Pancreas (tissue), 10 donors: Measurements from ENCODE around the gene BIN2. TPM values are rescaled to one million over a fixed set of nuclear protein-coding genes. Genes with fewer than 3 reads are reported as not detected.

Experiments used
- ATAC-seq, 4 donors: fragments of 200-7000 bp; cut with Tn5 transposase; one replicate each; pipeline versions ENCODE4 v1.8.0 to v1.9.1; 2020; ENCODE audit warnings: mild to moderate bottlenecking in 4 of 4, moderate library complexity in 4 of 4
- DNase-seq, 6 donors: peaks; one replicate each; pipeline ENCODE4 v3.0.0-alpha.2; 2020
- FAIRE-seq: peaks from 2 replicates; lab custom pipeline; 2012; peaks lifted over from hg19 to GRCh38; lab: Jason Lieb, UNC
- H3K27ac ChIP-seq, 4 donors: fragments of 200-600 bp; sonication (generic); 1 replicate in 3 of 4; 2 replicates in 1 of 4; pipeline versions ENCODE4 v1.5.0 to v1.8.0; 2020
- H3K27me3 ChIP-seq, 4 donors: fragments of 200-600 bp; one replicate each; pipeline ENCODE4 v1.8.0; 2021
- H3K36me3 ChIP-seq, 3 donors: fragments of 200-600 bp; sonication (generic) in 1 of 3; one replicate each; pipeline versions ENCODE4 v1.5.0 to v1.8.0; 2020 to 2021
- H3K4me1 ChIP-seq, 3 donors: fragments of 200-600 bp; one replicate each; pipeline ENCODE4 v1.8.0; 2021
- H3K4me3 ChIP-seq, 4 donors: fragments of 200-600 bp; sonication (generic) in 2 of 4; one replicate each; pipeline versions ENCODE4 v1.5.0 to v1.8.0; 2020 to 2021
- H3K9me3 ChIP-seq, 4 donors: fragments of 200-600 bp; one replicate each; pipeline ENCODE4 v1.8.0; 2021
- WGBS, 2 donors: extraction: QIAGEN DNeasy Blood & Tissue Kit; methylation state at CpG; one replicate each; pipeline ENCODE4 v1.1.7; 2013; 5-methylcytosine and 5-hydroxymethylcytosine counted together
- intact Hi-C, 3 donors: fragments of 100-400 bp; cut with DNase I; formaldehyde crosslinking; loops; one replicate each; pipeline versions ENCODE4 v1.11.1 to v1.14.2; 2022
- polyA plus RNA-seq, 2 donors: library from polyadenylated mRNA; stranded (reverse); fragments of 200-250 nt; gene quantifications; one replicate each; pipeline ENCODE4 v1.2.3, GENCODE V29; 2013
- total RNA-seq, 6 donors: library from RNA; stranded (reverse); fragmentation: NEBNext Ultra II Directional in 4 of 6; extraction: Animal tissue kit (Norgen Biotek cat#: 25700) in 4 of 6; gene quantifications; one replicate each; pipeline versions ENCODE4 v1.2.1 to v1.2.4, GENCODE V29; 2021 to 2023
- TF ChIP-seq, protein P1 (sequence below), 4 donors: fragments of 200-600 bp; sonication (generic) in 3 of 4; IDR thresholded peaks; one replicate each; pipeline versions ENCODE4 v1.5.0 to v1.8.0; 2021; ENCODE audit warnings: antibody characterized with exemption in 4 of 4
- donor health status: healthy with polysubstance abuse.
- donor health status: DM: no; HTN: no; CAD: no; lungs with moderate emphysema.
- donor health status: DM: no; HTN: no; CAD: no.
- donor health status: control.
- donor health status: control.
- donor health status: Bipolar disorder and iron deficiency.
- donor health status: DM: yes; HTN: yes; CAD: no.
- donor health status: DM: no; HTN: no; CAD: no.
- donor health status: DM: no; HTN: no; CAD: no.
- donor health status: DM: yes; HTN: yes; CAD: no.

BIN2 gene
- total and polyA plus RNA-seq, 8 donors = 0.56 to 6.0 (median 0.97) TPM

DNA sequence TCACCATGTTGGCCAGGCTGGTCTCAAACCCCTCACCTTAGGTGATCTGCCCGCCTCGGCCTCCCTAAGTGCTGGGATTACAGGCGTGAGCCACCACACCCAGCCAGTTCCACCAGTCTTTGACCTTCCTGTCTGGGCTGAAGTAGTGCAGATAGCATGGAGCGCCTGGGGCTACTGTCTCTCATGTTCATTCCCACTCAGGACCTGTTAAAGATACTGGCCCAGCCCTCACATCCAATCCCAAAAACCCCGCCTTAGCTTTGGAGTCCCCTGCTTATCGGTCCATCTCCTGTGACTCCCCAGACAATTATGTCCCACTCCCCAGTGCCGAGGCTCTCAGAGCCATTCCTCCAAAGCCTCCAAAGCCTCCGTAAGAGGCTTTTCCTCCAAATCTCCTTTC lies 34.5 kb upstream of the BIN2 start:
- H3K36me3 ChIP-seq = no peaks in the 10 kb centered on the region
- no peak overlapping the region for H3K27ac ChIP-seq
- 96 to 97% methylated on average over 8 of the region's 8 CpGs for whole genome bisulfite sequencing, 2 donors
- DNase-seq (no peak), FAIRE-seq (no peak), ATAC-seq (no peak)
- intact Hi-C loops = no loop called here
- no peaks in the 10 kb centered on the region for H3K27me3 ChIP-seq
- H3K4me3 ChIP-seq = no peak overlapping the region
- TF ChIP-seq, protein P1, sequence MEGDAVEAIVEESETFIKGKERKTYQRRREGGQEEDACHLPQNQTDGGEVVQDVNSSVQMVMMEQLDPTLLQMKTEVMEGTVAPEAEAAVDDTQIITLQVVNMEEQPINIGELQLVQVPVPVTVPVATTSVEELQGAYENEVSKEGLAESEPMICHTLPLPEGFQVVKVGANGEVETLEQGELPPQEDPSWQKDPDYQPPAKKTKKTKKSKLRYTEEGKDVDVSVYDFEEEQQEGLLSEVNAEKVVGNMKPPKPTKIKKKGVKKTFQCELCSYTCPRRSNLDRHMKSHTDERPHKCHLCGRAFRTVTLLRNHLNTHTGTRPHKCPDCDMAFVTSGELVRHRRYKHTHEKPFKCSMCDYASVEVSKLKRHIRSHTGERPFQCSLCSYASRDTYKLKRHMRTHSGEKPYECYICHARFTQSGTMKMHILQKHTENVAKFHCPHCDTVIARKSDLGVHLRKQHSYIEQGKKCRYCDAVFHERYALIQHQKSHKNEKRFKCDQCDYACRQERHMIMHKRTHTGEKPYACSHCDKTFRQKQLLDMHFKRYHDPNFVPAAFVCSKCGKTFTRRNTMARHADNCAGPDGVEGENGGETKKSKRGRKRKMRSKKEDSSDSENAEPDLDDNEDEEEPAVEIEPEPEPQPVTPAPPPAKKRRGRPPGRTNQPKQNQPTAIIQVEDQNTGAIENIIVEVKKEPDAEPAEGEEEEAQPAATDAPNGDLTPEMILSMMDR (IDR thresholded peaks at IDR 0.05) = no peak
- H3K9me3 ChIP-seq = no peaks in the 10 kb centered on the region
- H3K4me1 ChIP-seq = peaks cover 0 to 4% (median 0%) of the 10 kb centered on the region in 3 donors

DNA sequence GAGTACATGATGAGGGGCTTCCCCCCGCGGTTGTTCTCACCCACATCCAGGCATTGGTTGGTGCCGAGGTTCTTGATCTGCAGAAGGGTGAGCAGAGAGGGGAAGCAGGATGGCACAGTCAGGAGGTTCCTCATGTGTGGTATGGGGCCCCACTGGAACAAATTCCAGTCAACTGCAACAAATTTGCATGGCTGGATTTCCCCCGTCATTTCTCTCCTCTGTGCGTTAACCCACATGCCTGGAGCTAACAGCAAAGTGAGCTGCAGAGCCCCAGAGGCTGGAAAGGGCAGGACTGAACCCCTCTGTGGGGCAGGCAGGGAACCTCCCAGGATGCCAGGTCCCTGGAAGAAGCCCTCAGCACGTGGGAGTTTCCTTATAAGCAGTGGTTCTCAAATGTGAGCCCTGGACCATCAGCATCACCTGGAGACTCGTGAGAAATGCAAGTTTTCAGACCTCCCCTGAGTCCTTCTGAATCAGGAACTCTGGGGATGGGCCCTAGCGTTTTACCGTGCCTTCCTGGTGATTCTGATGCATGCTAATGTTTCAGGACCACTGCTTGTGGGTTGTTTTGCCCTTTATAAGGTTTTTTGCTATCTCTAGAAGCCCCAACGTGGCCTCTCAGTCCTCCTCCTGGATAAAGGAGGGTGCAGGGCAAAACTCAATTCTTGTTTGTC lies 33.5 kb upstream of the BIN2 start:
- H3K4me3 ChIP-seq = no peak overlapping the region
- no peak for DNase-seq
- H3K9me3 ChIP-seq = no peaks in the 10 kb centered on the region
- intact Hi-C loops = no loop called here
- 93 to 95% methylated on average over 10 of the region's 10 CpGs for WGBS, 2 donors
- FAIRE-seq = no peak
- ATAC-seq = no peak
- H3K4me1 ChIP-seq = peaks cover 0 to 4% (median 0%) of the 10 kb centered on the region in 3 donors
- no peaks in the 10 kb centered on the region for H3K27me3 ChIP-seq
- H3K36me3 ChIP-seq = no peaks in the 10 kb centered on the region
- TF ChIP-seq, protein P1 (IDR thresholded peaks at IDR 0.05) = no peak
- no peak overlapping the region for H3K27ac ChIP-seq

GRCh38 chr12:51351913-51352532 lies 28.0 kb upstream of the BIN2 start:
- TF ChIP-seq, protein P1 (IDR thresholded peaks at IDR 0.05) = peak; percentile 36 to 49 (median 44)
- WGBS, 2 donors = 18 to 21% methylated on average over 11 of the region's 11 CpGs
- DNase-seq (peak in 5 of 6 donors; percentile 49 to 73 (median 68)), FAIRE-seq (no peak), ATAC-seq (peak; percentile 65 to 85 (median 82))
- Histone ChIP-seq H3K27me3 (no peaks in the 10 kb centered on the region), H3K4me1 (no peaks in the 10 kb centered on the region), H3K4me3 (no peak overlapping the region), H3K36me3 (no peaks in the 10 kb centered on the region), H3K9me3 (no peaks in the 10 kb centered on the region), H3K27ac (peak overlapping the region in 1 of 4 donors; percentile 1)
- intact Hi-C loops = no loop called here

DNA sequence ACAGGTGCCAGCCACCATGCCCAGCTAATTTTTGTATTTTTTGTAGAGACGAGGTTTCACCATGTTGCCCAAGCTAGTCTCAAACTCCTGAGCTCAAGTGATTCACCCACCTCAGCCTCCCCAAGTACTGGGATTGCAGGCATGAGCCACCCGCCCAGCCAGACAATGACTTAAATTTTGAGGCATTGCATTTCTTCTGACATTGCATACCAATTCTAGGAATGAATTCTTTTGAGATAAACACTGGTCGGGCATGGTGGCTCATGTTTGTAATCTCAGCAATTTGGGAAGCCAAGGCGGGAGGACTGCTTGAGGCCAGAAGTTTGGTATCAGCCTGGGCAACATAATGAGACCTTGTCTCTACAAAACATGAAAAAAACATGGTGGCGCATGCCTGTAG lies 25.1 kb upstream of the BIN2 start:
- no peak for FAIRE-seq
- no peaks in the 10 kb centered on the region for H3K27me3 ChIP-seq
- intact Hi-C loops = loop anchor here in 1 of 3 donors (10.0 kb wide), 1 partner anchor 304 kb away; the partner anchor contains the start of gene LETMD1
- 88 to 95% methylated on average over 5 of the region's 5 CpGs for WGBS, 2 donors
- H3K4me1 ChIP-seq = no peaks in the 10 kb centered on the region
- ATAC-seq = no peak
- DNase-seq = no peak
- H3K36me3 ChIP-seq = no peaks in the 10 kb centered on the region
- TF ChIP-seq, protein P1 (IDR thresholded peaks at IDR 0.05) = no peak
- H3K9me3 ChIP-seq = no peaks in the 10 kb centered on the region
- no peak overlapping the region for H3K4me3 ChIP-seq
- no peak overlapping the region for H3K27ac ChIP-seq

DNA sequence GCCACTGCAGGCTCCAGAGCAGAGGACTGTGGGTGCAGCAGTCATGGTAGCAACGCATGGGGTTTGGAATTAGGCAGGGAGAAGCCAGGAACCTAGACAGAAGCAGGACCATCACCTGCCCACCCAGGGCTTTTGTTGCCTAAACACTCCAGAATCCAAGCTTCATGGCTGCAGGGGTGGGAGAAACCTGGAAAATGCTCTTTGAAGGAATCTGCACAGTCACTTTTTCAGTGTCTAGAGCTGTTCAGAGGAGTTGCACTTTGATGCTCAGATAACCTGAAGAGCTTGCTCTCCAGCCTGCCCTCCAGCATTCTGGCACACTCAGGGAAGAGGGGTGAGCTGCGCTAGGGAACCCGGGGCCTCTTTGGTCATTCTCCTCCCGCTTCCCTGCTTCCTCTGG lies 24.1 kb upstream of the BIN2 start:
- Histone ChIP-seq H3K4me1 (no peaks in the 10 kb centered on the region), H3K4me3 (no peak overlapping the region), H3K27ac (no peak overlapping the region), H3K9me3 (no peaks in the 10 kb centered on the region), H3K36me3 (no peaks in the 10 kb centered on the region), H3K27me3 (no peaks in the 10 kb centered on the region)
- WGBS, 2 donors = 91 to 96% methylated on average over 4 of the region's 4 CpGs
- ATAC-seq (no peak), FAIRE-seq (no peak), DNase-seq (no peak)
- intact Hi-C loops = loop anchor here in 1 of 3 donors (10.0 kb wide), 1 partner anchor 303 kb away; the partner anchor contains the start of gene LETMD1
- TF ChIP-seq, protein P1 (IDR thresholded peaks at IDR 0.05) = no peak
